SK-N-MC (cell line): ENCODE results near the gene RALA.

ENCODE experiments used
- EZH2 ChIP-seq: fragments of 200-600 bp; sonication (generic); IDR thresholded peaks from one replicate; pipeline ENCODE4 v1.6.1; 2017; ENCODE audit warnings: antibody characterized with exemption
- FOXP2 ChIP-seq: optimal IDR thresholded peaks from 2 replicates; pipeline ENCODE3; 2011; ENCODE audit warnings: mild to moderate bottlenecking, moderate library complexity; ENCODE audit not compliant: insufficient read depth; ENCODE audit errors: extremely low read length, control extremely low read depth
- POLR2AphosphoS5 ChIP-seq: IDR thresholded peaks from 2 replicates; pipeline ENCODE4 v1.6.1; 2012; ENCODE audit warnings: mild to moderate bottlenecking, low read depth, low read length, borderline replicate concordance

DNA sequence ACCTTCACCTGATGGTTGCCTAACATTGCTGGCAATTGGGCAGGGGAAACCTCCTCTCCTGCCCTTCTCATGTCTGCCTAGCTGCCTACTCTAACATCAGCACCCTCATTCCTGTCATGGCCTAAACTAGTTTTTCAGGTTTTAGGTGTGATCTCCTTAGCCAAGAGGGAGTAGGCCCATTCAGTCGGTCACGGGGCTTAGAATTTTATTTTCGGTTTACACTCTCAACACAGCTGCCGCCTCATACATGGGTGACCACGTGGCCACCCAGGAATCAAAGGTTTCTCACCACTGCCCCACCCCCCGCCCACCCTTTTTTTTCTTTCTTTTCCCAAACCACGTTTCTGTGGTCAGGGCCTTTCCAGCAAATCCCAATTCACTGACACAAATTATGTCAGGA is 97.2 kb downstream of the RALA start:
- TF ChIP-seq POLR2AphosphoS5 = no peak
- TF ChIP-seq EZH2 = no peak
- TF ChIP-seq FOXP2 = no peak
